HepG2 (cell line): ENCODE data around the gene CDH2. TPM values are rescaled to one million over a fixed set of nuclear protein-coding genes. Genes with fewer than 3 reads are reported as not detected.

Experiments
- AGO2 ChIP-seq: fragments of 200-400 bp; formaldehyde crosslinking; optimal IDR thresholded peaks from 2 replicates; pipeline ENCODE3; 2017; ENCODE audit warnings: mild to moderate bottlenecking, low read depth, low read length, moderate library complexity
- AKNA ChIP-seq: sonication (generic); formaldehyde crosslinking; IDR thresholded peaks from 2 replicates; pipeline ENCODE4 v1.4.0; 2020; ENCODE audit warnings: missing genetic modification reagents, borderline replicate concordance
- BCLAF1 ChIP-seq: fragments of 450-650 bp; IDR thresholded peaks from 2 replicates; pipeline ENCODE4 v1.6.1; 2017; ENCODE audit warnings: mild to moderate bottlenecking
- CBX2 ChIP-seq, 2 experiments: fragments of 200-600 bp in 1 of 2; sonication (generic); formaldehyde crosslinking in 1 of 2; IDR thresholded peaks; 2 replicates each; pipeline versions ENCODE4 v1.7.0 to v1.8.1; 2018 to 2022; ENCODE audit warnings: low read depth in 2 of 2, low read length in 1 of 2, mild to moderate bottlenecking in 1 of 2, missing genetic modification reagents in 1 of 2
- HDAC6 ChIP-seq: fragments of 200-600 bp; sonication (generic); IDR thresholded peaks from 2 replicates; pipeline ENCODE4 v1.7.0; 2017; ENCODE audit warnings: mild to moderate bottlenecking, antibody characterized with exemption, low read length, low read depth
- HMGA1 ChIP-seq: sonication (generic); formaldehyde crosslinking; conservative IDR thresholded peaks from 2 replicates; pipeline ENCODE4 v1.4.0; 2020; ENCODE audit warnings: missing genetic modification reagents
- HNRNPK ChIP-seq: fragments of 200-400 bp; formaldehyde crosslinking; IDR thresholded peaks from 2 replicates; pipeline ENCODE4 v1.6.1; 2018; ENCODE audit warnings: low read length, low read depth, moderate library complexity, mild to moderate bottlenecking; ENCODE audit not compliant: poor library complexity, severe bottlenecking
- HNRNPLL ChIP-seq: fragments of 200-400 bp; formaldehyde crosslinking; IDR thresholded peaks from 2 replicates; pipeline ENCODE4 v1.6.1; 2017; ENCODE audit warnings: mild to moderate bottlenecking, low read depth, low read length; ENCODE audit not compliant: poor library complexity, severe bottlenecking
- NR2F2 ChIP-seq: IDR thresholded peaks from 2 replicates; pipeline ENCODE4 v1.6.1; 2012; ENCODE audit warnings: low read depth, inconsistent platforms, borderline replicate concordance
- NRL ChIP-seq: sonication (generic); formaldehyde crosslinking; IDR thresholded peaks from 2 replicates; pipeline ENCODE4 v1.5.0; 2020; ENCODE audit warnings: missing genetic modification reagents, mild to moderate bottlenecking, moderate library complexity, borderline replicate concordance
- SOX6 ChIP-seq, 2 experiments: fragments of 450-650 bp in 1 of 2; sonication (generic) in 1 of 2; formaldehyde crosslinking in 1 of 2; IDR thresholded peaks; 2 replicates each; pipeline versions ENCODE4 v1.4.0 to v1.6.1; 2017 to 2020; ENCODE audit warnings: antibody characterized with exemption in 1 of 2, mild to moderate bottlenecking in 1 of 2, missing genetic modification reagents in 1 of 2
- YY1 ChIP-seq: IDR thresholded peaks from 2 replicates; pipeline ENCODE4 v1.6.1; 2011; ENCODE audit warnings: low read length, low read depth, moderate library complexity, mild to moderate bottlenecking; ENCODE audit not compliant: insufficient read depth, insufficient replicate concordance
- ZFP36L2 ChIP-seq: sonication (generic); formaldehyde crosslinking; IDR thresholded peaks from 2 replicates; pipeline ENCODE4 v1.4.0; 2020; ENCODE audit warnings: missing genetic modification reagents
- ZNF552 ChIP-seq: sonication (generic); formaldehyde crosslinking; IDR thresholded peaks from 2 replicates; pipeline ENCODE4 v1.9.0; 2022; ENCODE audit warnings: missing genetic modification reagents, mild to moderate bottlenecking, borderline replicate concordance
- ZNF556 ChIP-seq: sonication (generic); formaldehyde crosslinking; IDR thresholded peaks from 2 replicates; pipeline ENCODE4 v1.4.0; 2020; ENCODE audit warnings: mild to moderate bottlenecking, missing genetic modification reagents, borderline replicate concordance
- ZNF713 ChIP-seq: sonication (generic); formaldehyde crosslinking; IDR thresholded peaks from 2 replicates; pipeline ENCODE4 v1.4.0; 2020; ENCODE audit warnings: mild to moderate bottlenecking, missing genetic modification reagents
- polyA plus RNA-seq, 8 experiments: library from polyadenylated mRNA; depleted of rRNA in 3 of 8; stranded (reverse) in 7 of 8; unstranded in 1 of 8; fragments of >200 nt; fragmentation: Illumina TruSeq in 4 of 8; extraction: Trizol in 4 of 8; gene quantifications; 2 replicates each; pipeline versions ENCODE4 v1.2.1 to v1.2.3, GENCODE V29; 2011 to 2016; ENCODE audit warnings: low read depth in 4 of 8, missing spikeins in 1 of 8, mixed read lengths in 1 of 8; ENCODE audit not compliant: insufficient read depth in 1 of 8
- total RNA-seq, 5 experiments: library from RNA; depleted of rRNA; stranded (reverse); fragments of >200 nt; fragmentation: Illumina TruSeq; extraction: Trizol; gene quantifications; 2 replicates each; pipeline ENCODE4 v1.2.3, GENCODE V29; 2016; ENCODE audit warnings: low read depth in 1 of 5
- TF ChIP-seq, protein P1 (sequence below): sonication (generic); formaldehyde crosslinking; IDR thresholded peaks from 2 replicates; pipeline ENCODE4 v1.4.0; 2020; ENCODE audit warnings: missing genetic modification reagents, borderline replicate concordance

Gene CDH2
- total and polyA plus RNA-seq, 2 of the 13 experiments (the other 11 are each of a cell fraction or from before 2014, with no cell fraction given): 18.6 to 36.1 TPM

DNA sequence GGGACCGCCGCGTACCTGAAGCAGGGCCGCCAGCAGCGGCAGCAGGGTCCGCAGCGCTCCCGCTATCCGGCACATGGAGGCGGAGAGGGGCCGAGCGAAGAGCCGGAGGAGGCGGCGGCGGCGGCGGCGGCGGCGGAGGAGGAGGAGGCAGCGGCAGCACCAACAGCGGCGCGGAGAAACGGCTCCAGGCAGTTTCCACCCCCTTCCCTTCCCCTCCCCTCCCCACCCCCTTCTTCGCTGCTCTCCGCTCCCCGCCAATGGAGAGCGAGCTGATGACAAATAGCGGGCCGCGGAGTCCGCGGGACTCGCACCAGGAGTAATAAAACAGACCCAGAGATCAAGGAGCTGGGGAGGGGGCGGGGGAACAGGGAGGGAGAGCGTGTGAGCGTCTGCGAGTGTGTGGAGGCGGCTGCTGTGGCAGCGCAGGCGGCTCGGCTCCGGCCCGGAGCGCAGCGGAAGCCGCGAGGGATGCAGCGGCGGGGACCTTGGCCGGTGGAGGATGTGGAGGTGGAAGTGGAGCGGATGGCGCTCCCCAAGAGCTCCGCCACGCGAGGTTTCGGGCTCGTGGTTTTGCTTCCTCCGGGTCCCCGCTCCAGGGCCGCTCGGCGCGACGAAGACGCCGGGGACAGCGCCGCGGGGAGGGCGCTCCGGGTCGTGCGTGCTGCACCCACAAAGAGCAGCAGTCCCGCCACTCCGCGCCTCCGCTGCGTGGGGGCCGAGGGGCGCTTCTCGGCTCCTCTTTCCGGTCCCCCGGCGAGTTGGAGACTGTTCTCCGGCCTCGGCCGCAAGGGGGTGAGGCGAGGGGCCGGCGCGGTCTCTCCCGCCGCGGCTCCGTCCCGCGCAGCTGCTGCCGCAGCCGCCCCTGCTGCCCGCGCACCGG, at the start of gene CDH2 (continued):
- TF ChIP-seq ZNF552 (CRISPR knock-in tag): no peak
- TF ChIP-seq HNRNPK: peak; percentile 98
- no peak for TF ChIP-seq ZNF713
- no peak for TF ChIP-seq NR2F2
- no peak for TF ChIP-seq CBX2 (IDR thresholded peaks at IDR 0.05; ENCODE audit: low read depth, low read length)
- TF ChIP-seq CBX2 (CRISPR knock-in tag; IDR thresholded peaks at IDR 0.05; ENCODE audit: low read depth): no peak
- TF ChIP-seq, protein P1, sequence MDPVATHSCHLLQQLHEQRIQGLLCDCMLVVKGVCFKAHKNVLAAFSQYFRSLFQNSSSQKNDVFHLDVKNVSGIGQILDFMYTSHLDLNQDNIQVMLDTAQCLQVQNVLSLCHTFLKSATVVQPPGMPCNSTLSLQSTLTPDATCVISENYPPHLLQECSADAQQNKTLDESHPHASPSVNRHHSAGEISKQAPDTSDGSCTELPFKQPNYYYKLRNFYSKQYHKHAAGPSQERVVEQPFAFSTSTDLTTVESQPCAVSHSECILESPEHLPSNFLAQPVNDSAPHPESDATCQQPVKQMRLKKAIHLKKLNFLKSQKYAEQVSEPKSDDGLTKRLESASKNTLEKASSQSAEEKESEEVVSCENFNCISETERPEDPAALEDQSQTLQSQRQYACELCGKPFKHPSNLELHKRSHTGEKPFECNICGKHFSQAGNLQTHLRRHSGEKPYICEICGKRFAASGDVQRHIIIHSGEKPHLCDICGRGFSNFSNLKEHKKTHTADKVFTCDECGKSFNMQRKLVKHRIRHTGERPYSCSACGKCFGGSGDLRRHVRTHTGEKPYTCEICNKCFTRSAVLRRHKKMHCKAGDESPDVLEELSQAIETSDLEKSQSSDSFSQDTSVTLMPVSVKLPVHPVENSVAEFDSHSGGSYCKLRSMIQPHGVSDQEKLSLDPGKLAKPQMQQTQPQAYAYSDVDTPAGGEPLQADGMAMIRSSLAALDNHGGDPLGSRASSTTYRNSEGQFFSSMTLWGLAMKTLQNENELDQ: no peak
- no peak for TF ChIP-seq BCLAF1
- TF ChIP-seq ZNF556: no peak
- TF ChIP-seq YY1: no peak
- peak; percentile 27 for TF ChIP-seq AGO2
- TF ChIP-seq SOX6 (IDR thresholded peaks at IDR 0.05): no peak
- peak; percentile 56; the same call in 1 of the 2 replicates for TF ChIP-seq SOX6 (CRISPR knock-in tag; IDR thresholded peaks at IDR 0.05)
- no peak for TF ChIP-seq HMGA1 (CRISPR knock-in tag)
- peak; percentile 38 for TF ChIP-seq HNRNPLL
- TF ChIP-seq HDAC6: no peak
- TF ChIP-seq ZFP36L2: no peak
- TF ChIP-seq AKNA (CRISPR knock-in tag): no peak
- no peak for TF ChIP-seq NRL (CRISPR knock-in tag)
